Stimulated activated CD8-positive, alpha-beta memory T cell treated with anti-CD3 and anti-CD28 coated beads, Interleukin-4, amount 100 ng/mL, for 24 hours (primary cell): Measurements from ENCODE around the gene PTPRZ1.

Experiments
- DNase-seq: peaks from one replicate; pipeline ENCODE4 v3.0.0-alpha.2; 2020; ENCODE audit warnings: low read depth

The PTPRZ1 gene

DNA sequence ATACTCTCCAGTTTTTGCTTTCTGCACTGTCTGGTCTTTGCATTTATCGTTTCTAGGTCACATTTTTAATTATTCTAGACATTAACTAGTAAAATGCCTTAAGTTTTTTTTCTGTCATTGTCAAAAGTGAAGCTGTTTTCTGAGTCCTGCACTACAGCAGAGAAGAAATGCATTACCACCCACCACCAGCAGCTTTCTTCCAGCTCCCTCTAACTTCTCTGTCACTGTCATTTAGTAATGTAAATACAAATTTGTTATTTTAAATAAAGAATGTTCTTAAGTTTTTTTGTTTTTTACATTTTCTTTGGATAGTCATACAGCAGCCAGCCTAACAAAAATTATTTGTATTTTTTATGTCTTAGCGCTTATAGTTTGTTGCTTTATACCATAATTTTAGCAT is 18.8 kb downstream of the PTPRZ1 start:
- DNase-seq = no peak

DNA sequence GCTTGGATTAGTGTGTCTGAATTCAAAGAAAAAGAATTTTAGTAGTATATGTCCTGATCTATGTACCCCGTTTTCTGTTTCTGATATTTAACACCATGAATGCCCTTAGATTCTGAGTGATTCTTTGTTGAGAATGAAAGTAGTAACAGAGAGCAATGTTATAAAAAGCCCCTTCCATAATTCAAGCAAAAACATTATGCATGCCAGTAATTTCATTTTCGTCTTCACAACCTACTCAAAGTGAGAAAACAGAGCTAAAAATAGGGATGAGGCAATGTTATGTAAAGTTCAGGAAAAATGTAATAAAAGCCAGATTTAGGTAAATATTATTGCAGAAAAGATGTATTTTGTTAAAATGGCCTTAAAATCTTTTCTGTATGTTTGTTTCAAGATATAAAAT is 28.1 kb downstream of the PTPRZ1 start:
- DNase-seq = no peak

DNA sequence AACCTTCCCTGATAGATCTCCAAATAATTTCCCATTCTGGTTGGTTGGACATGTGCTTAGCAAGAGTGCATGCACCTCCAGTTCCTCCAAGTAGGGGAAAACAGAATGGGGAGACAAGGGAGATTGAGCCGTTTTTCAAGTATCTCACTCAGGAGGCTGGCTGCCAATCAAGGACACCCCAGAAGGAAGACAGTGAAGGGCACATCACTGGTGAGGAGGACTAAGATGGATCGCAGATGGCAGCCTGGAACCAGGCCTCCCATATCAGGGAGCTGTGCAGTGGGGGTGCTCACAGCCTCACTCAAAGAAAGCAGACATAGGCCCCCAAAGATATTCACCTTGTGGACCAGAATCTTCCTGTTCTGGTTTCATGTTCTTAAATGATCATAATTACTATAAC is 31.2 kb downstream of the PTPRZ1 start:
- DNase-seq = no peak

DNA sequence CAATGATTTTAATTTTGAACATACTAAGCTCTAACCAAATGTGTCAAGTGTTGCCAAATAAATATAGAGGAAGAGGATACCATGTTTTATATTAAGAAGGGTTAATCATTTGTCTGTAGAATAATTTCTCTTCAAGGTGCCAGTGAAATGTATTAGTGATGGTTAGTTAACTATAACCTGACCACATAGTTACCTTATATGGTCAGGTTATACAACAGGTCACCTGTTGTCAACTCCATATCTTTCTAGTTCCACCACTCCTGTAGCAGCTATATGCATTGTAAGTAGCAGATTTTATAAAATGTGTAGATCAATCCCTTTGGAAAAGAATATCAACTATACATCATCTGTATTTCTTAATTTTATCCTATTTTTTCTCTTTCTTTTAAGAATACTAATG is 35.1 kb downstream of the PTPRZ1 start:
- DNase-seq = no peak

DNA sequence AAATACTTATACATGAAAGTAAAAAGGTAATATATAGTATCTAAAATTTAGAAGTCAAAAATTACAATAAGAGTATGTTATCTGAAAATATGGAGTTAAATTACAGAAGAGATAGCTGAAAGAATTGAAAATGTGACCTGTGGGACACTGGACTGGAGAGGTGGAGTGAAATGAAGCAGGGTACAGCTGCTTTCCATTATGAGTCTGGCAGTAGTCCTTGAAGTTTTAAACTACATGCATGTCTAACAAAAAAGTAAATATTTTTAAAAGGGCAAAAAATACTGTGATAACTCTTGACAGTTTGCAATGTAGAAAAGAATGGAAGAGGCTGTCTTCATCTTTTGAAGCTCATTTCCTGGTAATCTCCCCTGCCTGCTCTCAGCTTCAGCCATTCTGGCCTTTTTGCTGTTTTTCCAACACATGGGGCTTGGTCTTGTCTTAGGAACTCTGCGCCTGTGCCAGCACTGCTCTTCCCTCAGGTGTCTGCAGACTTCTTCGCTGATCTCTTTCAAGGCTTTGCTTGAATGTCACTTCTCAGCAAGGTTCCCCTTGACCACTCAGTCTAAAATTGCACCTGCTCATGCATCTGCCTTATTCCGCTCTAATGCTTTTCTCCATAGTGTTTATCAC is 36.9 kb downstream of the PTPRZ1 start:
- no peak for DNase-seq

DNA sequence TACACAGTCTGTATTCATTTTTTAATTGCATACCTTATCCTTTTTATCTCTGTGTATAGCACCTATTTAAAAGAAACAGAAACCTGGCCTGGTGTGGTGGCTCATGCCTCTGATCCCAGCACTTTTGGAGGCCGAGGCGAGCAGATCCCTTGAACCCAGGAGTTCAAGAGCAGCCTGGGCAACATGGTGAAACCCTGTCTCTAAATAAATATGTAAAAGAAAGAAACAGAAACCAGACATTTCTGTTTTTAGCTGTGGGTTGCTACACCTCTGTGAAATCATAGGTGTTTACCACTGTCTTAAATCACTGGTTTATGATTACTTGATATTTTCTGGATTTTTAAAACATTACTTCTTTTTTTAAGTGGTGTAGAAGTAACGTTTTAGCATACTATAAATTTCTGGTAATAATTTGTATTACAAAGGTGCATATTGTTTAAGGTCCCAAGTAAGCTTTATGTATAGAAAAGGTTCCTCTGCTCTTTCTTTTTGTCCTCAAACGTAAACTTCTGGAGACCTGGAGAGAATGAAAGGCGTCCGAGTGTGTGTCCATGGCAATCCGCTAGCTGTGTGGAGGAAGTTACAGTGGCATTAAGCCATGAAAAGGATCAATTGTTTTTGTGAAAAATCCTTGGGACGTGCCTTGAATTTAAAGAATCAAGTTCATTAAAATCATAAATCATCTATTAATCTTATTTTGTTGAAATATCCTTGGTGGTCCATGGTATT is 41.1 kb downstream of the PTPRZ1 start:
- DNase-seq = no peak

DNA sequence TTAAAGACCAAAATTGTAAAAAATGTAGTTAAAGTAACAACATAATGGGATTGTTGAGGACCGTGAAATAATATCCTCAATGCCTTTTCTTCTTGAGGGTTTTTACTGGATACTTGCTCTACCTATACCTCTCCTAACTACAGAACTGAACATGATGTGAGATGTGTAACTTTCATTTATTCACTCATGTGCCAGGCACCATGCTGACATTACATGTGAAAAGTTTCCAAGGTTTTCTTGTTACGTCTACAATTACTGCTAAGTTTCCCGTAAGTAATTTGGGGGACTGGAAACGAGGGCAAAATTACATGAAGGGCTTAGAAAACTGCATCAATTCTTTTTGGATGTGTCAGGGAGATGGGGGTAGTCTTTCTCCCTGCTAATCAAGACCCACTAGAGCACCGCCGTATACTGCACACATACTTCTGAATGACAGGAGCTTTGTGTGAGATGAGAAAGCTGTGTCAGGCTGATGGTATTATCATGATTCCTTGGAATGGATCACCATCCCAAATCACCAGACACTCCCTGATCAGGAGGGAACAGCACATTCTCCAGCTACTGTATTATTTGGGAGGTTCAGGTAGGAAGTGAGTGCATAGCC is 41.8 kb downstream of the PTPRZ1 start:
- no peak for DNase-seq

DNA sequence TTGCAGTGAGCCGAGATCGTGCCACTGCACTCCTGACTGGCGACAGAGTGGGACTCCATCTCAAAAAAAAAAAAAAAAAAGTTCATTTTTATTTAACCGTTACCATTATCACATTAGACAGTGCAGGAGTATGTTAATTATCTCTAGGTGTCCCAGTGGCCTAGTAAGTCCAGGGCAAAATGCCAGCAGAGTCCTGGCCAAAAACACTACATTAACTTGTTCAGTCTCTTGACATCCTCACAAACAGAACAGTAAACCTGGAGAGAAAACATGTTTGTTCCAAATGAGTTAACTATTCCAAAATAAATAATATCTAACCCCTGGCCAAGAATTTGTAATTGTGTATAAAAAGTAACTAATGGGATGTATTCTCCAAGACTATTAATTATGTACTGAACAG is 43.2 kb downstream of the PTPRZ1 start:
- DNase-seq = no peak

DNA sequence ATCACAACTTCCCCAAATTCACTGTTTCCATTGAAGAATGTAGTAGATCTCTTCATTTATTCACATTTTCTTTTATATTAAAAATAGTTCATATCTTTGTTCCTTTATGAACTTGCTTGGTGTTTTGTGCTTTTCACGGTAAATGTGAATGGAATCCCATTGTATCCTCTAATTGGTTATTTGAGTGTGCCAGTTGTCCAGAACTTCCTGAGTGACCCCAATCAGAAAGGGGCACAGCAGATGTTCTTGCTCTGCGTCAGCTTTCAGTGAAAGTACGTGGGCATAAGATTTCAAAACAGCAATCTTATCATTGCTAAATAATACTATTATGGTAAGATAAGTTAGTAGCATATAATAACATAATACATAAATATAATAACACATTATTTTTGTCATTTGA is 47.0 kb downstream of the PTPRZ1 start:
- no peak for DNase-seq

DNA sequence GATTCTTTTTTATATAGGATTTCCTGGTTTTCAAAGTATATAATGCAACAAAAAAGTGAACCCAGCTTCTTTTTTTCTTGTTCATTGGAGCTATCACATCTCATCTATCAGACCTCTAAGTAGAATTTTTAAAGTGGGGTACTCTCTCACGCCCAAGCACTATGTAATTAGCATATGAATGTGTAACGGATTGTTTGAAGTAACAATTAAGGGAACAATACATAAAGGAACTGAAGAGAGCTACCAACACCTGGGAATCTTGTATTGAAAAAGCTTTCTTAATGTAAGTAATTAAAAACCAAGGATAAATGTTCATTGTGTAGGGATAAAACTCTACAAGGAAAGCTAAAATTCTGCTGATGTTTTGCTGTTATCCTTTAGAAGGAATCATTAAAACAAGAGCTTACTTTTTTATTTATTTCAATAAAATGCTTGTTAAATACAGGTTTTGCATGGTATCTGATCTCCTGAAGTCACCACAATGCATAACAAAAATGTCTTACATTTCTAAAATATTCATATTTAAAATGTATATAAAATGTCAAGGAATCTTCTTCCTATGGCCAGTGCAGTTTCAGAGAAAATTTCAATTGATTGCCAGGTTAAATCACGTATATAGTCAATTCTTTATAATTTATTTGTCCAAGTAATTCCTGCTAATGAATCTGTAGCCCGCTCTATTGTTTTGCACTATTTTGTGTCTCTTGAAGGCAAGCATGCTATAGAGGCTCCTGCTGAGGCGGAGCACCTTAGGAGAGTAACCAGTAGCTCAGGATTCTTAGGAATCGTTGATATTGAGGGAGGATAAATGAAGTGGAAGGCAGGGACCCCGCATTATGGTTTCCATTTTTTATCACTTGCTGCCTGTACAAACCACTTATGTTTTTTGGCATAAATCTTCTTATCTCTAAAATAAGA is 51.6 kb downstream of the PTPRZ1 start:
- DNase-seq = no peak

DNA sequence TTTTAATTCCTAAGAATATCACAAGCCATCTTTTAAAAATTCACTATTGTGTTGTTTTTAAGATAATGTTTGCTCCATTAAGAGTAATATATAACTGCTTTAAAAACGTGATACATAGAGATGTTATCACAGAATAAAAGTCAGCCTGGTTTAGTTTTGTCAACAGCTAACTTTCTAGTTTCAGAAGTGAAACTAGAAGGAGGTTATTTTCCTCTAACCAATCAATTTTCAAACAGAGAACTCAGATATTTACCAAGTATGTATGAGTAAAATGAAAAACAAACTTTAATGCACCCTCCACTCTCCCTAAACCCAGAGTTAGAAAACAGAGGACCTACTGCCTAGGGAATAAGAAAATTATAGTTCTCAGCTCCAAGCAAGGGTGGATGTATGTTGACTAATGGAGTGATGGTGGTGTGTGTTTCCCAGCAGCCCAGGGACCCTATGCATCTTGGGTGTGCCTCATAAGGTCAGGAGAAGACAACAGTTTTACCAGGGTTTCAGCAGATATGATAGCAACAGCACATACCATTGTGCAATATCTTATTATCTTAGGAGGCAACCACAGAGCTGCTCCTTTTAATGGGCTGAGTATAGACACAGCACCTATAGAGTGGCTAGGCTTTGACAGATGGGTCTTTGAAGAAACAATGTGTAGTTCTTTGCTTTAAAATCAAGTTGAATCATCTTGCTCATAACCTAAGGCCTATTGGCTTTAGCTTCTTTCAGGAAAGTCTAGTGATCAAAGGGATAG is 58.4 kb downstream of the PTPRZ1 start:
- DNase-seq = no peak

DNA sequence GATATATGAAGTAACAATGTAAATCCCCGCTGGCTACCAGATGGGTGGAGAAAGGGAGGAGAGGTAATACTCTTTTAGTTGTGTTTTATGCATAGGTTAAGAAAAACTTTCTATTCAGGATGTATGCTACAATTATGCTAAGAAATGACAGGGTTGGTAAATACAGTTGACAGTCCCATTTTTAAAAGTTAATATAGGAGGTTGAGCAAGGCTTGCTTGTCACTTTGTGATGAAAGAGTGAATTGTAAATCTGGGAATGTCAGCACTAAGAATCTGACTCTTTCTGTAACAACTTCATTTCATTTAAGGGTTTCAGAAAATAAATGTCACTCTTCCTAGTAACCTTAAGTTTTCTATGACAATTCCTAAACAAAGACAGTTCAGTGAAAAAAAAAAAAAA is 59.8 kb downstream of the PTPRZ1 start:
- no peak for DNase-seq

DNA sequence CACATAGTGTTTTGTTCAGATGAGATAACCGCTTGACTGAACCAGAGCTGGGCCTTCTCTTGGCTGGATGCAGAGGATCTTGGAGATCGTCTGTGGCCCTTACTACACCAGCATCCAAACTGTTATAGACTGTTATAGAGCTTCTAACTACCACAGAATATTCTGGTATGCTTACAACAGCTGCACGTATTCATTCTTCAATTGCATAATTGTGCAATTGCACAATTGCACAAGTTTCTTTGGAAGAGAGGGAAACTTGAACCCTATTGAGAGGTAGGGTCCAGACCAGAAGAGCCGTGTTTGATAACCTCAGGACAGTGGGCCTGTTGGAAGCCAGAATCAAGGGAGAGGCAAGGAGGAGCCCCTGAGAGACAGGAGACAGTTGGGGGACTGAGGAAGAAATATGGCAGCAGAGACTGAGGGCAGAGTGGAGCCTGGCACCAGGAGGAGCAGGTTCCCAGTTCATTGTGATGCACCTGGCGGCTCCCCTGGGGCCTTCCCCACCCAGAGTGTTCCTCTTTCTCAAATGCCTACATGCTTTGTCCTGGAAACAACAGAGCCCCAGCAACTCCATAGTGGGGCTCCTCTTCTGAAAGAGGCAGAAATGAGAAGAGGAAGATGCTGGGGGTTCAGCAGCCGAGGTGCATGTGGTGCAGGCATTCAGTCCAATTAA is 64.1 kb downstream of the PTPRZ1 start:
- no peak for DNase-seq

DNA sequence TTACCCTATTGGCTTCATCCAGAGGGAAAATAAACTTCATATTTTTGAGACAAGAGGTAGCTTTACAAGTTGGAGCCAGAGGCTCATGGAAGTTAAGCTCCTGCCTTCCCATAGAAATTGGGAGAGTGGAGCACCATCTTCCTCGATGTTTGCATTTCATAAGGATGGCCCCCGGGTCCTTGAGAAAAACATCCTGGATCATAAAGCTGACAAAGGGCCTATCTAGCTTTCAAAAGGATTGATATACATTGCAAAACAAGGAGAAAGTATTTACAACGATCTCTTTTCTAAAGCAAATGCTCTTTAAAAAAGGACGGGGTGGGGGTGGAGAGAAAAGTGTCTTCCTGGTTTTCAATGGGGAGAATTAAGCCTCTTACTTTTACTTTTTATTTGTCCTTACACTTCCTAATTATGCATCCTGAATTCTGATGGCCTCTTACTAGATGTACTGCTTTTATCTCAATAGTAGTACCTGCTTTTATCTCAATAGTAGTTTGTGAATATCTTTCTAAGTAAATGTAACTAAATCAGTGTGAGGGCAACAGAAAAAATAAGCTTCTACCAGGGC is 65.6 kb downstream of the PTPRZ1 start:
- DNase-seq = no peak

DNA sequence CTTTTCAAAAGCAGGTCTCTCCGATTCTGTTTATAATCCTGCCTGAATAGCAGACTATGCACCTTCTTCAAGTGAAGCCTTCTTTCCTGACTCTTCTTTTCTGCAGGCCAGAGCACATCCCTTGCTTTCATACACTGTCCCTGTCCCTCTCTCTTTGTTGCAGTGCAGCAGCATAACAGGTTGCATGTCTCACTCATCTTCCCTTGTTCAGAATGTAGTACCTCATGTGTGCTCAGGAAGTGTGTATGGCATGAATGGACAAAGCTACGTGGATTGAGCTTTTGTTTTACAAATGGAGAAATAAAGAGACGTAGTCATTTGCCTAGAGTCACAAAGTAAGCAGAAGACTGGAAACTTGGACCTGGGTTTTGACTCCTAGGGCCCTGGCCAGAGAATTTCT is 68.0 kb downstream of the PTPRZ1 start:
- no peak for DNase-seq

DNA sequence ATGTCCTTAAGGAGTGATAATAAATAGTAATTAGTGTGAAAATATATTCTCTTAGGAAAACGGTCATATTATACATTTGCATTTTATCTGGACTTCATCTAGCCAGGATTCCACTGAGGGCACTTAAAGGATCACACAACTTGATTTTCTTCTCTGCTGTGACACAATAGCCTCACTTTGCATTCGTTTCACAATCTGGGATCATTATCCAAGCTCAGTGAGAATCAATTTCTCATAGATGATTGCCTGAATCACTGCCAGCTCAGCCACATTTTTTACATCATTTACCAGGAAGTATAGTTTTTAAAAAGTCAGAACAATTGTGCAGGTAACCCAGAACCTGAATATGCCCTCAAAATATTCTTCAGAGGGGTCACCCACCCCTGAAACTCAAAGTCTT is 68.9 kb downstream of the PTPRZ1 start:
- DNase-seq = no peak

DNA sequence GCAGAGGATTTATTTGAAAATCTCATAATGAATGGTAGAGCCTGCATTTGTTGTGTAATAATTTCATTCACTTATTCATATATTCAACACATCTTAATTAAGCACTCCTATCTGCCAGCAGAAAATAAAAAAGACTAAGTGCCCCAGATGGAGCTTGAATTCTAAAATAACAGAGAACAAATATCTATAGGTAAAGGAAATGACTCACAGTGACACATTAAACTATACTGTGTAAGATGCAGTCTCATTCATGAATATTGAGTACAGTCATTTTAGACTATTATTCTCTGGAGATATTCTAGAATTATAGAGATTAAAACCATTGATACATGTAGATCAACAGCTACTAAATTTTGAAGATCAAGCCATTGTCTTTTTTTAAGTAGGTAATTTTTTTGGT is 72.1 kb downstream of the PTPRZ1 start:
- DNase-seq = no peak

DNA sequence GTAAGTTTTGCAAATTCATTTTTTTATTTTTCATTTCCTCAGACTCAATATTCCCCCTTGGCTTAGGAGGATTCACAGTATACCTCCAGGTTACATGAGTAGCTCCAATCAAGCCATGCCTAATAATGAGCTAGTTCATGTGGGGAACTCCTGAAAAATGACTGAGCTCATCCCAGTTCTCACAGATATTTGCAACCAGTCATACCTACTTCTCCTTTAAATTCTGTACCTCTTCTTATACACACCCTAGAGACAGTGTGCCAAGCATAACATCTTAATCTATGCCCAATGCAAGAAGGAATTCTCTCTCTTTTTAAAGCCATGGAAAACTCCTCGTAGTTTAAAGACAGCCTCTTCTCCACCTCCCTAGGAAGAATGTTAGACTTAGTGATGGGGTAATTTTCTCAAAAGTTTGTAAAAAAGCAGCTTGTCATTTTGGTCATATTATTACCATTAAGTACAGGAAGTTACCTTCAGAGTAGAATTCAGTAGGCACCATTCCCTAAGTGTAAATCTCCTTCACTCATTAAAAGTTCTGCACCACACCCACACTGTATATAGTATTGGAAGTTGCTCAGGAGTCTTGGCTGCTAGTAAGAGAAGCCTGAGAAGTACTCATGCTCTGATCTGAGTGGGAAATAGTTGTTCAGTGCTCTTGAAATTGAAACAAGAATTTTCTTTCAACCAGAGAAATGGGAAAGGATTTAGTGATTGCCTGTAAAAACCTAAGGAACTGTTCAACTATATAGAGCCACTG is 72.7 kb downstream of the PTPRZ1 start:
- no peak for DNase-seq

DNA sequence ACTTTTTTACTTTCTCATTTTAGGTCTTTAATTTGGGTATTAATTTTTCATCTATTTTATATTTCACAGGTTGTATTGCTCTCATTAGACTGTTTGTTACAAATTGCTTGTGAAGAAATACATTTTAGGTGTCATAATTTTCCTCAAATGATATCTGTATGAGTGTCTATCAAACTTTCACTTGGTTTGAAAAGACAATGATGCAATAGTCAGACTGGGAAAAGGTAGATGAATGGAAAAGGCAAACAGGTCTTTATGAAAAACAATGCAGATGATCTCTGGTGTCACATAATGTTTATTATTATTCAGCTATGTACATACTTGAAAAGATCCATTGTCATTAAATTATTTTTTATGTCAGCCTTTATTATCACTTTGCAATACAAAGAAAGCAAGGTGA is 80.2 kb downstream of the PTPRZ1 start:
- no peak for DNase-seq

DNA sequence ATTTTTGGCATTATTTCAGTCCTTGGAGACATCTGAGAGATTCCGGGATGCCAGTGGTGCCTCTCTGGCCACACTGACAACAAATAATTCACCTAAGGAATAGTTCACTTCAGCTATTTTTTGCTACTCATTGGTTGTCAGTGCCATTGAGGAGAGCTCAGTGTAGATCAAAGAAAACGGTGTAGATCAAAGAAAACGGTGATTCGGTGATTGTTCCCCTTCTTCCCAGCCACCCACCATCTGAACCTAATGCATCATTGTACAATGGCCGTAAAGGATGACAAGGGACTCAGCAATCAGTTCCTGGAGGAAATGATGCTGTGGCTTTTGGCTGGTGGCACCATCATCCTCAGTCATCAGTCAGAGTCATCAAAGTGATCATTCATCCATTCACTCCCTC is 80.6 kb downstream of the PTPRZ1 start:
- DNase-seq = no peak
